Measurements from ENCODE around the gene PAM16.
"Not testable (repeated sequence)": the region's sequence is repeated elsewhere in the genome, so short reads cannot be mapped to it uniquely, and the experiment has no call there.

Gene PAM16

DNA sequence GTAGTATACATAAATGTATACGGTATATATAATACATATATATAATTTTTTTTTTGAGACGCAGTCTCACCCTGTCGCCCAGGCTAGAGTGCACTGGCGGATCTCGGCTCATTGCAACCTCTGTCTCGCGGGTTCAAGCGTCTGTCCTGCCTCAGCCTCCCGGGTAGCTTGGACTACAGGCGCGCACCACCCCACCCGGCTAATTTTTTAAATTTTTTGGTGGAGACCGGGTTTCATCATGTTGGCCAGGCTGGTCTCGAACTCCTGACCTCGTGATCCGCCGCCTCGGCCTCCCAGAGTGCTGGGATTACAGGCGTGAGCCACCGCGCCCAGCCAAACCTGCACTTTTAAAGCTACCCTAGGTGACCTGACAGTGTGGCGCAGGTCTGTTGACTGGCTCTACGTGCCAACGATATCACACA lies 745 bp downstream of the PAM16 start:
- DNase-seq: no peak

DNA sequence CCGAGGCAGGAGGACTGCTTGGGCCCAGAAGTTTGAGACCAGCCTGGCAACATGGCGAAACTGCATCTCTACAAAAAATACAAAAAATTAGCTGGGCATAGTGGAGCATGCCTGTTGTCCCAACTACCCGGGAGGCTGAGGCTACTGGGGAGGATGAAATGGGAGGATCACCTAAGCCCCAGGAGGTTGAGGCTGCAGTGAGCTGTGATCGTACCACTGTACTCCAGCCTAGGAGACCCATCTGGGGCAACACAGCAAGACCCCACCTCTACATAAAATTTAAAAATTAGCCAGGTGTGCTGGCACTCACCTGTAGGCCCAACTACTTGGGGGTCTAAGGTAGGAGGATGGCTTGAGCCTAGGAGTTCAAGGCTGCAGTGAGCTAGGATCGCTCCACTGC lies 1.8 kb downstream of the PAM16 start:
- no peak for DNase-seq

GRCh38 chr16:4347765-4348509 lies 3.2 kb downstream of the PAM16 start:
- DNase-seq: no peak

DNA sequence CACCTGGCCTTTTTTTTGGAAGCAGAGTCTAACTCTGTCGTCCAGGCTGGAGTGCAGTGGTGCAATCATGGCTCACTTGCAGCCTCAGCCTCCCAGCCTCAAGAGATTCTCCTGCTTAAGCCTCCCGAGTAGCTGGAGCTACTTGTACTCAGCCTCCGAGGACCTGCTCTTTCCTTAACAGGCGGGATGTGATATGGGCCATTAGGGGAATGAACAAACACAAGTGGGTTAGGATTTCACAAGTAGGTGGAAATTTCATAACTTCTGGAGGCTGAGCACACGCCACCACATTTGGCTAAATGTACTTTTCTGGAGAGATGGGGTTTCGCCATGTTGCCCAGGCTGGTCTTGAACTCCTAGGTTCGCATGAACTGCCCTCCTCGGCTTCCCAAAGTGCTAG lies 4.1 kb downstream of the PAM16 start:
- no peak for DNase-seq

DNA sequence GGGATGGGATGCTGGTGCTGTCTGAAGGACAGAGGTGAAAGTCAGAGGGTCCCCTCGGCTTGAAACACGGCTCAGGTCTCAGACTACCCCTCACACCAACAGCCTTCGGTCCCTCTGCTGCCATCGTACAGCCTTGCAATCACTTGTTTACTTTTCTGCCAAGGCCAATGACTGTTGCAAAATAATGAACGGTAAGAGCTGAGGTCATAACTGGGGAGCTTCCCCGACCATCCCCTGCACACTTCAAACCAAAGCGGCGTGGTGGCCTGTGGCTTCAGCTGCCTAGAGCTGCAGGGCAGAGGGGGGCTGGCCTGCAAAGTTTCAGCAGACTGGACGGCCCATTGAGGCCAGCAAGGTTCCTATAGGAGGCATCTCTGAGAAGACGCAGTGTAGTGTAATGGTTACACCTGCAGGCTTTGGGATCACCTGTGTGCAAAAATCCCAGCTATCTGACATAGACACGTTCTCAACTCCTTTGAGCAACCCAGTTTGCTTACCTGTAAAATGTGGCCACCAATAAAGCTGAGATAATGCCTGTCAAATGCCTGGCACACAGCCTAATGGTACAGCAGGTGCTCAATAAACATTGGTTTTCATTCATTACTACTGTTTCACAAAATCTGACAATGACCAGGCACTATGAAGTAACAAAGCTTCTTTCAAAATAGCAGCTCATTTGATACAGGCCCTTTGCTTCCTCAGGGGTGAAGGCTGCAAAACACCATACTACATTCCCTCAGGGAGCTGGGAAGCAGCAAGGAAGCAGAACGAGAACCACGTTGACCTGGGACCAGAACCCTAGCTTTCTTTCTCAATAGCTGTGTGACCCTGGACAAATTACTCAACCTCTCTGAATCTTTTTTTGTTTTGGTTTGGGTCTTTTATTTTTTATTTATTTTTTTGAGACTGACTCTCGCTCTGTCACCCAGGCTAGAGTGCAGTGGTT lies 5.0 kb downstream of the PAM16 start:
- DNase-seq: no peak

GRCh38 chr16:4344983-4345835 lies 5.9 kb downstream of the PAM16 start:
- no peak for DNase-seq

GRCh38 chr16:4344300-4344982 lies 6.7 kb downstream of the PAM16 start:
- not testable (repeated sequence) for DNase-seq

GRCh38 chr16:4342866-4343744 lies 8.0 kb downstream of the PAM16 start:
- DNase-seq: no peak

GRCh38 chr16:4341250-4341649 lies 9.9 kb downstream of the PAM16 start:
- no peak for DNase-seq

DNA sequence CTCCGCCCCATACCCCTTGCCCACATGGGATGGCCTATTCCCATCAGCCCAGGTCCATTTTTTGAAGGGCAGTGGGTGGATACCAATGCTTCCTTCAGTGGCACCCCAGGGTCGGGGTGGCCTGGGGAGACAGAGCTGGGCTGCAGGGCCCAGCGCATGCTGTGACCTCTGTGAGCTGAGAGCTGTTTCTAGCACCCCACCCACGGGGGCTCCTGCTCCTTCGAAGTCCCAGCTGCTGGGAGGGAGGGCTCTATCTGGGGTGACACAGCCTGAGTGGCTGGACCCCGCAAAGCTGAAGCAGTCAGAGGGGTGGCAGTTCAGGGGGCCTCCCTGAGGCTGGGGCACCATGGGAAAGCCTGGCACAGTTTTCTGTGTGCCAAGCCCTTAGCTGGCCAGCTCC lies 10.7 kb downstream of the PAM16 start:
- no peak for DNase-seq

DNA sequence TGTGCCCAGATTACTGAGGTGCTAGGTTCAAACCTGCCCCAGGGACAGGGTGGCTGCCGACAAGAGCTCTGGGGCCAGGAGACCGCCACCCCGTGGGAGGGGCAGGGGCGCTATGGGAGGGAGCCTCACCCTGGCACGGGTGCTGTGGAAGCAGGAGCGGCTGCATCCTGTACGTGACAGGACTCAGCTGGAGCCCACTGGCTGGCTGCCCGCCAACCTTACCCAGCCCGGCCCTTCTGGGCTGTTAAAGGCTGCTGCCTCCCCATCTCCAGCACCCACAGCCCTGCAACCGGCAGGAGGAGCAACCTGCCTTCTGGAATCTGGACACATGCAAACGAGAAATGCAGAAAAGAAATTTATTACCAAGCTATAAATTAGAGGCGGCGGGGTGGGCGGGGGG lies 11.2 kb downstream of the PAM16 start:
- DNase-seq: no peak

DNA sequence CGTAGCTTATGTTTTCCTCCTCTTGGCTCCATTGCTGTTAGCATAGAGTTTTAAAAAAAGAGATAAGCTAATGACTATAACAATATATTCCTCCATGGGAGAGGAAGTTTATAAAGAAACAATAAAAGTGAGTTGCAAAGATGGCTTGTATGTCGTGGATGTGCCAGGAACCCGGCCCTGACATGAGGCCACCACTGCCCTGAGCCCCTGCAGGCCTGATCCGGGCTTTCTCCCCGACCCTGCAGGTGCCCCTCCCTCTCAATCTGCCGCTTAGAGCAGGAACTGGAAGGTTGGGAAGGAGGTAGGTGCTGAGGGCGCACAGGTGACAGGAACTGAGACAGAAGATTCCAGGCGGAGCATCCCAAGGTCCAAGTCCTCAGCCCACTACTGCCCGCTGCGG lies 11.7 kb downstream of the PAM16 start:
- no peak for DNase-seq

DNA sequence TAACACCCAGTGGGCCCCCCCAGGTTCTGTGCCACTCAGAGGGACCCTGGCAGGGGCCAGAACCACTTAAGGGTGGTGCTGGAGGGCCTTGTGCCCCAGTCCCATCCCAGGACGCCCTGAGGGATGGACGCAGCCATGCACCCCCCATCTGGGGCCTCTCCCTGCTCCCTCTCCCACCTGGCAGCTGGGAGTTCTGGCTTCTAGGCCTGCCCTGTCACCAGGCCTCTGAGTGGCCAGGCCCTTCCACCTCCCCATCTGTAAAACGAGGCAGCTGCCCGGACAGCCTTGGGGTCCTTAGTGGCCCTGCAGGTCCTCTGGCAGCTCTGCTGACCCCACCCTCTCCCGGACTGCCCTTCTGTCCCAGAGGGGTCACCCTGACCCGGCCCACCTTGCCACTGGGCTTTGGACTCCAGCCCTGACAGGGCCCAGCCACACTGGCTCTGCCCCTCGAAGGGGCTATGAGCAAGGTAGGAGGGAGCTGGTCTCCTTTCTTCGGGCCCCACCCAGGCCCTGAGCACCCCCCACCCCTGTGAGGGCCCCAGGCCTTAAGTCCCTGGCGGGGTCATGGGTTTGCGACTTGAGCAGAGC lies 12.3 kb downstream of the PAM16 start:
- DNase-seq: no peak

- no peak for DNase-seq
Observed at GRCh38 chr16:4338125-4338582, 13.0 kb downstream of the PAM16 start.

GRCh38 chr16:4337540-4338088 lies 13.5 kb downstream of the PAM16 start:
- DNase-seq: no peak

GRCh38 chr16:4336701-4337539 lies 14.2 kb downstream of the PAM16 start:
- DNase-seq: no peak

GRCh38 chr16:4334724-4335495 lies 16.2 kb downstream of the PAM16 start:
- DNase-seq: no peak

GRCh38 chr16:4333714-4334113 lies 17.4 kb downstream of the PAM16 start:
- not testable (repeated sequence) for DNase-seq

DNA sequence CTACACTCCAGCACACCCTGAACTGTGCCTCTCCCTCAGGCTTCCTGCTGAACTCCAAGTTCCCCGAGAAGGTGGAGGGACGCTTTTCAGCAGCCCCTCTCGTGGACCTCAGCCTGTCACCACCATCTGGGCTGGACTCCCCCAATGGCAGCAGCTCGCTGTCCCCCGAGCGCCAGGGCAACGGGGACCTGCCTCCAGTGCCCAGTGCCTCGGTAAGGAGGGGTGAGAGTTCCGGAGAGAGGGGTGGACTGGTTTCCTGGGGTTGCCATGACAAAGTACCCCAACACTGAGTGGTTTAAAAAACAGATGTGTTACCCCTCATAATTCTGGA lies 17.8 kb downstream of the PAM16 start:
- DNase-seq: no peak

Data from 8988T (cell line).